ENCODE measurements around the gene RHOG.

RHOG gene

DNA sequence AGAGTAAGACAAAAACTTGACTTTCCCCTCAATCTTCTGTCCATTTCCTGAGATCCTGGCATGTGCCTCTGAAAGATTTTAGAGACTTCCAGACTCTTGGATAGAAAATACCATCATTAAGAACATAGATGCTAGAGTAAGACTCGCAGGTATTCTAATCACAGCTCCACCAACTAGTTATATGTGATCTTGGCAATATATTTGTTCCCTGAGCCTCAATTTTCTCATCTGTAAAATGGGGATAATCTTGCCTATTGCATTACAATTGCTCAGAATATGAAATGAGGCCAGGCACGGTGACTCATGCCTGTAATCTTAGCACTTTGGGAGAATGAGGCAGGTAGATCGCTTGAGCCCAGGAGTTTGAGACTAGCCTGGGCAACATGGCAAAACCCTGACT is 10.7 kb downstream of the RHOG start:
- H3K4me3 ChIP-seq (ENCODE audit: low read depth, low read length), result no peak overlapping the region
- no peak for TF ChIP-seq MYC (IDR thresholded peaks at IDR 0.05; ENCODE audit: low read depth, low read length)
- TF ChIP-seq, protein P1, sequence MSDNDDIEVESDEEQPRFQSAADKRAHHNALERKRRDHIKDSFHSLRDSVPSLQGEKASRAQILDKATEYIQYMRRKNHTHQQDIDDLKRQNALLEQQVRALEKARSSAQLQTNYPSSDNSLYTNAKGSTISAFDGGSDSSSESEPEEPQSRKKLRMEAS (IDR thresholded peaks at IDR 0.05; ENCODE audit: low read depth, low read length), result no peak
- no peak for DNase-seq (ENCODE audit: low read depth)

- H3K4me3 ChIP-seq (ENCODE audit: low read depth, low read length), result no peak overlapping the region
- no peak for DNase-seq (ENCODE audit: low read depth)
- TF ChIP-seq CTCF (IDR thresholded peaks at IDR 0.05; ENCODE audit: low read depth, low read length) (no peak), POLR2A (IDR thresholded peaks at IDR 0.05; ENCODE audit: extremely low read depth, insufficient read length) (no peak), MYC (IDR thresholded peaks at IDR 0.05; ENCODE audit: low read depth, low read length) (no peak)
- TF ChIP-seq, protein P1 (IDR thresholded peaks at IDR 0.05; ENCODE audit: low read depth, low read length), result no peak
Observed at GRCh38 chr11:3827434-3828186, 13.1 kb downstream of the RHOG start.

DNA sequence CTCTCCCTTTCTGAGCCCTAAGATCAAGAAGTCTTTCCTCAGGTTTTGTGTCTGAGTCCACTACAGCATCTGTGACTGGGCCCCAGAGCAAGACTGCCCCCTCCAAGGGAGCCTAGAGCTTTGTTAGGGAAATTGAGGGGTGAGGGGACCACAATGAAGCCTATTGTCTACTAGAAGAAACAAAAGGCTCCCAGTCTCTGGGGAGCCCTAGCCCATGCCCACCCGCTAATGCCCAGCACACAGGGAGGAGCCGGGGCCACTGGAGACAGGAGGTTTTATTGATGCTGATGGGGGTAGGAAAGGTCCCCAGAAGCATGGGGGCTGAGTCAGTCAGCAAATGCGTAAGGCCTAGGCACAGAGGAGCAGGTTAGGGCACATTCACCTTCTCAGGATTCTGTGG is 14.0 kb downstream of the RHOG start:
- H3K4me3 ChIP-seq (ENCODE audit: low read depth, low read length), result no peak overlapping the region
- DNase-seq (ENCODE audit: low read depth), result no peak
- no peak for TF ChIP-seq CTCF (IDR thresholded peaks at IDR 0.05; ENCODE audit: low read depth, low read length)

GRCh38 chr11:3825473-3826154 is 15.1 kb downstream of the RHOG start:
- H3K4me3 ChIP-seq (ENCODE audit: low read depth, low read length), result no peak overlapping the region
- DNase-seq (ENCODE audit: low read depth), result no peak
- no peak for TF ChIP-seq POLR2A (IDR thresholded peaks at IDR 0.05; ENCODE audit: extremely low read depth, insufficient read length)

GRCh38 chr11:3824714-3825472 is 15.9 kb downstream of the RHOG start:
- peak; percentile 89 for DNase-seq (ENCODE audit: low read depth)
- TF ChIP-seq CTCF (IDR thresholded peaks at IDR 0.05; ENCODE audit: low read depth, low read length) (peak; percentile 97), POLR2A (IDR thresholded peaks at IDR 0.05; ENCODE audit: extremely low read depth, insufficient read length) (no peak), MYC (IDR thresholded peaks at IDR 0.05; ENCODE audit: low read depth, low read length) (peak; percentile 46; the same call in 1 of the 2 replicates)
- TF ChIP-seq, protein P1 (IDR thresholded peaks at IDR 0.05; ENCODE audit: low read depth, low read length), result 0 out of 2 replicates have a peak, but pooled peaks have one; percentile 33
- H3K4me3 ChIP-seq (ENCODE audit: low read depth, low read length), result no peak overlapping the region

DNA sequence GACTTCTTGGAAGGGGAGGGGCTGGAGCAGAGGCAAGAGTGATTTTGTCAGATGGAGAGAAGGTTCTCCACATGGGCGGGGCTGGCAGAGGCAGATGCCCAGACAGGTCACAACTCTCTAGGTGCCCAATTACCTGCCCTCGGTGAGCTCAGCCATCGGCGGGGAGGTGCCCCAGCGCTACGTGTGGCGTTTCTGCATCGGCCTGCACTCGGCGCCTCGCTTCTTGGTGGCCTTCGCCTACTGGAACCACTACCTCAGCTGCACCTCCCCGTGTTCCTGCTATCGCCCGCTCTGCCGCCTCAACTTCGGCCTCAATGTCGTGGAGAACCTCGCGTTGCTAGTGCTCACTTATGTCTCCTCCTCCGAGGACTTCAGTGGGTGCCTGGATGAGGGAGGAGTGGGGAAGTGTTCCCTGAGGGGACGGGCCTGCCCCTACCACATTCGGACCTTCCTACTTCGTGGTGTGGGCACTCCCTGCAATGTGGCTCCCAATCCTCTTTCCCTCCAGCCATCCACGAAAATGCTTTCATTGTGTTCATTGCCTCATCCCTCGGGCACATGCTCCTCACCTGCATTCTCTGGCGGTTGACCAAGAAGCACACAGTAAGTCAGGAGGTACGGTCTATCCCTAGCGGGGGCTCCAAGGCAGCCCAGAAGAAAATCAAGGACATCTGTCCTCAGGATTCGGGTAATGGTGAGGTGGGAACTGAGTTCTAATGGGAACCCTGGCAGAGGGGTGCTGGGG is 16.8 kb downstream of the RHOG start:
- no peak for DNase-seq (ENCODE audit: low read depth)
- H3K4me3 ChIP-seq (ENCODE audit: low read depth, low read length), result no peak overlapping the region
- TF ChIP-seq, protein P1 (IDR thresholded peaks at IDR 0.05; ENCODE audit: low read depth, low read length), result no peak
- TF ChIP-seq POLR2A (IDR thresholded peaks at IDR 0.05; ENCODE audit: extremely low read depth, insufficient read length) (no peak), CTCF (IDR thresholded peaks at IDR 0.05; ENCODE audit: low read depth, low read length) (no peak), MYC (IDR thresholded peaks at IDR 0.05; ENCODE audit: low read depth, low read length) (no peak)
